HepG2 (cell line): ENCODE measurements around the gene IL1RL2. TPM values are rescaled to one million over a fixed set of nuclear protein-coding genes. Genes with fewer than 3 reads are reported as not detected.

Experiments
- AGO1 ChIP-seq: fragments of 200-400 bp; formaldehyde crosslinking; IDR thresholded peaks from 2 replicates; pipeline ENCODE4 v1.6.1; 2017; ENCODE audit warnings: mild to moderate bottlenecking, low read depth, low read length, moderate library complexity; ENCODE audit not compliant: poor library complexity, severe bottlenecking
- FOXA1 ChIP-seq, 2 experiments: fragments of 450-650 bp in 1 of 2; sonication (generic) in 1 of 2; formaldehyde crosslinking in 1 of 2; IDR thresholded peaks; 2 replicates each; pipeline versions ENCODE4 v1.4.0 to v1.6.1; 2016 to 2020; ENCODE audit warnings: missing genetic modification reagents in 1 of 2
- GFI1 ChIP-seq: sonication (generic); formaldehyde crosslinking; IDR thresholded peaks from 2 replicates; pipeline ENCODE4 v1.5.0; 2020; ENCODE audit warnings: missing genetic modification reagents, mild to moderate bottlenecking, borderline replicate concordance
- GTF3A ChIP-seq: sonication (generic); formaldehyde crosslinking; conservative IDR thresholded peaks from 2 replicates; pipeline ENCODE4 v1.4.0; 2020; ENCODE audit warnings: mild to moderate bottlenecking, missing genetic modification reagents
- HMGXB4 ChIP-seq, 2 experiments: sonication (generic) in 1 of 2; formaldehyde crosslinking in 1 of 2; IDR thresholded peaks; 2 replicates each; pipeline versions ENCODE4 v1.4.0 to v1.6.1; 2018 to 2020; ENCODE audit warnings: missing genetic modification reagents in 2 of 2, borderline replicate concordance in 1 of 2, low read depth in 1 of 2, mild to moderate bottlenecking in 1 of 2, missing biosample characterization in 1 of 2
- HNF4A ChIP-seq: sonication (generic); formaldehyde crosslinking; IDR thresholded peaks from 2 replicates; pipeline ENCODE4 v1.4.0; 2020; ENCODE audit warnings: missing genetic modification reagents
- NR2C2 ChIP-seq: sonication (generic); formaldehyde crosslinking; IDR thresholded peaks from 2 replicates; pipeline ENCODE4 v1.4.0; 2020; ENCODE audit warnings: missing genetic modification reagents, mild to moderate bottlenecking, moderate library complexity, borderline replicate concordance
- PLRG1 ChIP-seq: fragments of 450-650 bp; conservative IDR thresholded peaks from 2 replicates; pipeline ENCODE4 v1.6.1; 2016
- SALL1 ChIP-seq: sonication (generic); formaldehyde crosslinking; IDR thresholded peaks from 2 replicates; pipeline ENCODE4 v1.8.0; 2022; ENCODE audit warnings: mild to moderate bottlenecking, missing genetic modification reagents
- SAP130 ChIP-seq: IDR thresholded peaks from 2 replicates; pipeline ENCODE4 v1.6.1; 2016; ENCODE audit warnings: low read depth
- THRA ChIP-seq: sonication (generic); formaldehyde crosslinking; IDR thresholded peaks from 2 replicates; pipeline ENCODE4 v1.4.0; 2020; ENCODE audit warnings: missing genetic modification reagents, borderline replicate concordance
- ZFP91 ChIP-seq: sonication (generic); formaldehyde crosslinking; IDR thresholded peaks from 2 replicates; pipeline ENCODE4 v1.9.0; 2022; ENCODE audit warnings: missing genetic modification reagents, mild to moderate bottlenecking, borderline replicate concordance
- ZNF18 ChIP-seq: sonication (generic); formaldehyde crosslinking; IDR thresholded peaks from 2 replicates; pipeline ENCODE4 v1.8.0; 2022; ENCODE audit warnings: mild to moderate bottlenecking, missing genetic modification reagents; ENCODE audit not compliant: insufficient replicate concordance
- ZNF350 ChIP-seq: sonication (generic); formaldehyde crosslinking; IDR thresholded peaks from 2 replicates; pipeline ENCODE4 v1.4.0; 2020; ENCODE audit warnings: mild to moderate bottlenecking, low read depth, missing genetic modification reagents, borderline replicate concordance
- ZNF580 ChIP-seq: IDR thresholded peaks from 2 replicates; pipeline ENCODE4 v1.6.1; 2016; ENCODE audit warnings: low read depth, borderline replicate concordance
- ZNF644 ChIP-seq: IDR thresholded peaks from 2 replicates; pipeline ENCODE4 v1.6.1; 2016; ENCODE audit warnings: low read depth
- ZNF710 ChIP-seq: sonication (generic); formaldehyde crosslinking; IDR thresholded peaks from 2 replicates; pipeline ENCODE4 v1.5.0; 2020; ENCODE audit warnings: mild to moderate bottlenecking, missing genetic modification reagents, borderline replicate concordance
- ZNF792 ChIP-seq: IDR thresholded peaks from 2 replicates; pipeline ENCODE4 v1.6.1; 2016
- polyA plus RNA-seq, 8 experiments: library from polyadenylated mRNA; depleted of rRNA in 3 of 8; stranded (reverse) in 7 of 8; unstranded in 1 of 8; fragments of >200 nt; fragmentation: Illumina TruSeq in 4 of 8; extraction: Trizol in 4 of 8; gene quantifications; 2 replicates each; pipeline versions ENCODE4 v1.2.1 to v1.2.3, GENCODE V29; 2011 to 2016; ENCODE audit warnings: low read depth in 4 of 8, missing spikeins in 1 of 8, mixed read lengths in 1 of 8; ENCODE audit not compliant: insufficient read depth in 1 of 8
- total RNA-seq, 5 experiments: library from RNA; depleted of rRNA; stranded (reverse); fragments of >200 nt; fragmentation: Illumina TruSeq; extraction: Trizol; gene quantifications; 2 replicates each; pipeline ENCODE4 v1.2.3, GENCODE V29; 2016; ENCODE audit warnings: low read depth in 1 of 5

Gene IL1RL2
- total and polyA plus RNA-seq, 2 of the 13 experiments (the other 11 are each of a cell fraction or from before 2014, with no cell fraction given): 0.03 TPM; not detected in 1

- no peak for TF ChIP-seq ZNF18 (CRISPR knock-in tag)
- TF ChIP-seq ZNF580: peak; percentile 75; the same call in 1 of the 2 replicates
- no peak for TF ChIP-seq ZNF710 (CRISPR knock-in tag)
- no peak for TF ChIP-seq GFI1 (CRISPR knock-in tag)
- no peak; the same call in 1 of the 2 replicates for TF ChIP-seq HNF4A
- TF ChIP-seq ZNF350 (CRISPR knock-in tag): no peak
- 0 out of 2 replicates have a peak, but pooled peaks have one; percentile 44 for TF ChIP-seq SALL1 (CRISPR knock-in tag)
- 0 out of 2 replicates have a peak, but pooled peaks have one; percentile 29 for TF ChIP-seq THRA
- peak; percentile 41; the same call in 1 of the 2 replicates for TF ChIP-seq SAP130
- peak; percentile 57; the same call in 1 of the 2 replicates for TF ChIP-seq ZNF644 (CRISPR knock-in tag)
- TF ChIP-seq HMGXB4 (CRISPR knock-in tag; IDR thresholded peaks at IDR 0.05; ENCODE audit: borderline replicate concordance in 1 of 2, low read depth in 1 of 2): peak; percentile 30 to 59; a peak in 1 of 4 replicates
- TF ChIP-seq ZFP91 (CRISPR knock-in tag): peak; percentile 49; the same call in 1 of the 2 replicates
- TF ChIP-seq FOXA1 (IDR thresholded peaks at IDR 0.05): no peak
- 0 out of 2 replicates have a peak, but pooled peaks have one; percentile 3 for TF ChIP-seq FOXA1 (CRISPR knock-in tag; IDR thresholded peaks at IDR 0.05)
- TF ChIP-seq ZNF792 (CRISPR knock-in tag): no peak
- no peak for TF ChIP-seq GTF3A (CRISPR knock-in tag)
- no peak for TF ChIP-seq AGO1
- no peak for TF ChIP-seq NR2C2 (CRISPR knock-in tag)
- TF ChIP-seq PLRG1: no peak
Observed at GRCh38 chr2:102235491-102235890, 48.7 kb downstream of the IL1RL2 start (continued).
